GM18520 (cell line): ENCODE data around the gene ZBP1.

ENCODE experiments used
- ATAC-seq: cut with Tn5 transposase; IDR thresholded peaks from one replicate; pipeline ENCODE4 v1.9.1; 2021; ENCODE audit not compliant: unreplicated experiment

The ZBP1 gene

GRCh38 chr20:57561356-57562279 is 58.6 kb downstream of the ZBP1 start:
- ATAC-seq = no peak

- no peak for ATAC-seq
These were observed 59.5 kb downstream of the ZBP1 start, which contains the start of gene PCK1 for GRCh38 chr20:57560554-57561355. Gene PCK1, plus strand, starts transcription at chr20:57561110. Its CDS starts 302 bp downstream, at chr20:57561412.

- ATAC-seq = no peak
These were observed 60.3 kb downstream of the ZBP1 start for GRCh38 chr20:57559658-57560553.

GRCh38 chr20:57559289-57559634 is 61.0 kb downstream of the ZBP1 start:
- no peak for ATAC-seq

GRCh38 chr20:57558614-57559288 is 61.5 kb downstream of the ZBP1 start:
- ATAC-seq = no peak

GRCh38 chr20:57557926-57558613 is 62.2 kb downstream of the ZBP1 start:
- no peak for ATAC-seq

- no peak for ATAC-seq
These were observed 63.3 kb downstream of the ZBP1 start for GRCh38 chr20:57556980-57557274.

GRCh38 chr20:57555457-57556184 is 64.6 kb downstream of the ZBP1 start:
- ATAC-seq = no peak
